ENCODE data around the gene GPRC5B.

Gene GPRC5B

DNA sequence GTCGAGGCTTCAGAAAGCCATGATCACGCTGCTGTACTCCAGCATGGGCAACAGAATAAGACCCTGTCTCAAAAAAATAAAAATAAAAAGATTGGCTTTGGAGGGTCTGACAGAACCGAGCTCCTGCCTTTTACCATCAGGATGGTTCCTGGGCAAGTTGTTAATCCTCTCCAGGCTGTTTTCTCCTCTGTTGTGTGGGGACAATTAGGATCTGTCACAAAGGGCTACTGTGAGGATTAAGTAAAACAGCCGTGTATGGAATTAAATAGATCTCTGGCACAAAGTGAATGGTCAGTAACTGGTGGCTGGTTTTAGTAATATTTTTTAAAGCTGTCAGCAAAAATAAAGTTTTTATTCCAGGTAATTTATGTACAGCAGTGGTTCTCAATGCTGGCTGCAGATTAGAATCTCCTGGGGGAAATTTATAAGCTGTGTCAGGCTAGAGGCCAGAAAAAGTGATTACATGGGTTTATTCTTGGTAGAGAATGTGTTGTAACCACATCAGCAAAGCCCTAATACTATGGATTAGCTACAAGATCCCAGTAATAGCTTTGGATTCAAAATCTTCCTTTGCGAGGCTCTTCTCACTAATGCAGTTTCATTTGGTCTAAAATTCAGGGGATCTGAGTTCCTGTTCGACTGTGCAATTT, 47.2 kb downstream of the GPRC5B start:
- H3K27ac ChIP-seq: no peak overlapping the region
- in situ Hi-C loops (cut with HindIII; ENCODE audit: low pct_ligation_motif_present, low sequenced_read_pairs): no loop called here
- H3K36me3 ChIP-seq (replicated peaks): no peaks in the 10 kb centered on the region
- no peaks in the 10 kb centered on the region for H3K27me3 ChIP-seq (replicated peaks)
- H3K4me3 ChIP-seq (ENCODE audit: low read depth, low read length): no peak overlapping the region
- DNase-seq: no peak
- TF ChIP-seq, protein P1, sequence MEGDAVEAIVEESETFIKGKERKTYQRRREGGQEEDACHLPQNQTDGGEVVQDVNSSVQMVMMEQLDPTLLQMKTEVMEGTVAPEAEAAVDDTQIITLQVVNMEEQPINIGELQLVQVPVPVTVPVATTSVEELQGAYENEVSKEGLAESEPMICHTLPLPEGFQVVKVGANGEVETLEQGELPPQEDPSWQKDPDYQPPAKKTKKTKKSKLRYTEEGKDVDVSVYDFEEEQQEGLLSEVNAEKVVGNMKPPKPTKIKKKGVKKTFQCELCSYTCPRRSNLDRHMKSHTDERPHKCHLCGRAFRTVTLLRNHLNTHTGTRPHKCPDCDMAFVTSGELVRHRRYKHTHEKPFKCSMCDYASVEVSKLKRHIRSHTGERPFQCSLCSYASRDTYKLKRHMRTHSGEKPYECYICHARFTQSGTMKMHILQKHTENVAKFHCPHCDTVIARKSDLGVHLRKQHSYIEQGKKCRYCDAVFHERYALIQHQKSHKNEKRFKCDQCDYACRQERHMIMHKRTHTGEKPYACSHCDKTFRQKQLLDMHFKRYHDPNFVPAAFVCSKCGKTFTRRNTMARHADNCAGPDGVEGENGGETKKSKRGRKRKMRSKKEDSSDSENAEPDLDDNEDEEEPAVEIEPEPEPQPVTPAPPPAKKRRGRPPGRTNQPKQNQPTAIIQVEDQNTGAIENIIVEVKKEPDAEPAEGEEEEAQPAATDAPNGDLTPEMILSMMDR (IDR thresholded peaks at IDR 0.05; ENCODE audit: low read depth, low read length, missing control alignments): no peak

DNA sequence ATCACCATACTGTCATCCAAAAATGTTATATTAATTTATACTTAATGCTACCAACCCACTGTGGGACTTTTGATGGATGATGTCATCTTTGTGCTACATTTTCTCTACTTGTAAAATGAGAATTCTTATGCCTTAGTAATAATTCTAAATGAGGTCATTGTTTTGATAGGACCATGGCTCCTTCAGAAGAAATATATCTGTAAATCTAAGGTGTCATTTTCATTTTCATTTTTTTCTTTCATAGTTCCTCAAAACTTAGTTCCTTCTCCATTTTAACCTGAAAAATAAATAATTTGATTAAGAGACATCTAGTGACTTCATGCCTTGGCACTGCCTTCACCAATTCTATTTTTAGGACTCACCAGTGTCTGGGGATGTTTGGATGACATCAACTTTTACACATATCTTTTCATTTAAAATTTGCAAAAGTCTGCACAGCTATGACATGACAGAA, 48.7 kb downstream of the GPRC5B start:
- Histone ChIP-seq H3K4me3 (ENCODE audit: low read depth, low read length) (no peak overlapping the region), H3K27me3 (replicated peaks) (no peaks in the 10 kb centered on the region), H3K36me3 (replicated peaks) (no peaks in the 10 kb centered on the region), H3K27ac (peak overlapping the region; percentile 18)
- in situ Hi-C loops (cut with HindIII; ENCODE audit: low pct_ligation_motif_present, low sequenced_read_pairs): no loop called here
- TF ChIP-seq, protein P1 (IDR thresholded peaks at IDR 0.05; ENCODE audit: low read depth, low read length, missing control alignments): no peak
- DNase-seq: peak; percentile 56

DNA sequence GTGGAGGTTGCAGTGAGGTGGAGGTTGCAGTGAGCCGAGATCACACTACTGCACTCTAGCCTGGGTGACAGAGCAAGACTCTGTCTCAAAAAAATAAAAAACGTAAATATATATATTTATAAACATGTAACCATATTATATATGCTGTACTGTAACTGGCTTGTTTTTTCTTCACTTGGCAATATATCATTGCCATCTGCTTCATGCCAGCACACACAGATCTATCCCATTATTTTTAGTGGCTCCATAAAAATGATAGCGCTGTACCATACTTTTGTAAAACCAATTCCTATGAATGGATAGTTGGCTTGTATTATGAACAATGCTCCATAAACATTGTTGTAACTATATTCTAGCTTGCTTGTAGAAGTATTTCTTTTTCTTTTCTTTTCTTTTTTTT, 49.5 kb downstream of the GPRC5B start:
- TF ChIP-seq, protein P1 (IDR thresholded peaks at IDR 0.05; ENCODE audit: low read depth, low read length, missing control alignments): no peak
- DNase-seq: no peak
- in situ Hi-C loops (cut with HindIII; ENCODE audit: low pct_ligation_motif_present, low sequenced_read_pairs): no loop called here

DNA sequence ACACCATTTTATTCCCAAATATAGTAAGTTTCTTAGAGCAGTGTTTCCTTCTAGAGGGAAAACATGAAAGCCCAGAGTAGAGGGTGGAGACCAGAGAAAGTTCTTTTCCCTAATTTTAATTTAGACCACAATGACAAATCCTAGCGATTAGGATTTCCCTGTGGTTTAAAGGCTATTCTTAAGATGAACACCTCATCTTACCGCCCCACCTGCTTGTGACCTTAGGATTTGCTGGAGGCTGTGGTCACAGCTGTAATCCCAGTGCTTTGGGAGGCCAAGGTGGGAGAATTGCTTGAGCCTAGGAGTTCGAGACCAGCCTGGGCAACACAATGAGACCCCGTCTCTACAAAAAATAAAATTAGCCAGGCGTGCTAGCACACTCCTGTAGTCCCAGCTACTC, 51.1 kb downstream of the GPRC5B start:
- DNase-seq: no peak
- H3K27me3 ChIP-seq (replicated peaks): no peaks in the 10 kb centered on the region
- TF ChIP-seq, protein P1 (IDR thresholded peaks at IDR 0.05; ENCODE audit: low read depth, low read length, missing control alignments): no peak
- in situ Hi-C loops (cut with HindIII; ENCODE audit: low pct_ligation_motif_present, low sequenced_read_pairs): no loop called here
- no peak overlapping the region for H3K4me3 ChIP-seq (ENCODE audit: low read depth, low read length)
- H3K27ac ChIP-seq: no peak overlapping the region
- no peaks in the 10 kb centered on the region for H3K36me3 ChIP-seq (replicated peaks)

More for the DNA sequence above, 49.5 kb downstream of the GPRC5B start:
- no peaks in the 10 kb centered on the region for H3K27me3 ChIP-seq (replicated peaks)
- H3K27ac ChIP-seq: no peak overlapping the region
- no peak overlapping the region for H3K4me3 ChIP-seq (ENCODE audit: low read depth, low read length)
- H3K36me3 ChIP-seq (replicated peaks): no peaks in the 10 kb centered on the region

DNA sequence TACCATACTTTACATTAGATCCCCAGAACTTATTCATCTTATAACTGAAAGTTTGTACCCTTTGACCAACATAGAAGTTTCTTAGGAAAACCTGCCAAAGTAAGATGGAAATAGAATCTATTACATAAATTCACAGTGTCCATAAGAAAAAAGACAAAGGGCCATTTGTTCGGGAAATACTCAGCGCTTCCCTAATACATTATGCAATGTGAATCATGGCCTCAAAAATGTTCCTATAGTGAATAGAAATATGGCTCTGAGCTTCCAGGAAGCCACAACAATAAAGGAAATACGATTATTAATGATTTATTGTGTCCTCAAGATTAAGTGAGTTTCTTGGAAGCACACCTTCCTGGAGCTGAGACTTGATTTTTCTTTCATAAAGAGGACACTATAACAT, 51.5 kb downstream of the GPRC5B start:
- no peak overlapping the region for H3K27ac ChIP-seq
- H3K4me3 ChIP-seq (ENCODE audit: low read depth, low read length): no peak overlapping the region
- H3K36me3 ChIP-seq (replicated peaks): no peaks in the 10 kb centered on the region
- H3K27me3 ChIP-seq (replicated peaks): no peaks in the 10 kb centered on the region
- TF ChIP-seq, protein P1 (IDR thresholded peaks at IDR 0.05; ENCODE audit: low read depth, low read length, missing control alignments): no peak
- no peak for DNase-seq
- in situ Hi-C loops (cut with HindIII; ENCODE audit: low pct_ligation_motif_present, low sequenced_read_pairs): no loop called here

DNA sequence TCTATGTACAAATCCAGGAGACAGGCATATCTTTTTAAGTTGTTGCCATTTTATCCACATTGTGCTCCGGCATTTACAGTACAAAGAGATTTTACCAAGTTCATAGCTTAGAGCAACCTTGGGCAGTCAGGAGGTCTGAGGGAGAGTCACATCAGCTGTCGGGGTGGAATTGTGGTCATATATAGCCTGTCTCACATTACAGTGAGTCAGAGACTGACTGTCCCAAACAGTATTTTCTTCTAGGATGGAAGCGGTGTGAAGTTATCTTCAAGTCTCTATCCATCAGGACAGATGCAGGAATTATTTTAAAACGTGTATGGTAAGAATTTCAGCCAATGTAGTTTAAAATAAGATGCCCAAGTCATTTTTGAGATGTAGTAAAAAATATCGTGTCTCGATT, 53.0 kb downstream of the GPRC5B start:
- Histone ChIP-seq H3K27me3 (replicated peaks) (no peaks in the 10 kb centered on the region), H3K4me3 (ENCODE audit: low read depth, low read length) (no peak overlapping the region), H3K36me3 (replicated peaks) (no peaks in the 10 kb centered on the region), H3K27ac (peak overlapping the region; percentile 66)
- peak; percentile 89 for DNase-seq
- in situ Hi-C loops (cut with HindIII; ENCODE audit: low pct_ligation_motif_present, low sequenced_read_pairs): no loop called here
- TF ChIP-seq, protein P1 (IDR thresholded peaks at IDR 0.05; ENCODE audit: low read depth, low read length, missing control alignments): no peak
